Colonic mucosa (tissue), 4 donors: ENCODE measurements around the gene PEX11G. TPM values are rescaled to one million over a fixed set of nuclear protein-coding genes. Genes with fewer than 3 reads are reported as not detected.

Experiments used
- DNase-seq: peaks from one replicate; pipeline ENCODE4 v3.0.0-alpha.2; 2020
- H3K27ac ChIP-seq: fragments of 200-600 bp; one replicate; pipeline ENCODE4 v1.8.0; 2021
- H3K27me3 ChIP-seq: fragments of 200-600 bp; one replicate; pipeline ENCODE4 v1.8.0; 2021
- H3K36me3 ChIP-seq: fragments of 200-600 bp; one replicate; pipeline ENCODE4 v1.8.0; 2021
- H3K4me1 ChIP-seq: fragments of 200-600 bp; one replicate; pipeline ENCODE4 v1.8.0; 2021; ENCODE audit warnings: mild to moderate bottlenecking
- H3K4me3 ChIP-seq: fragments of 200-600 bp; one replicate; pipeline ENCODE4 v1.8.0; 2021
- H3K9ac ChIP-seq, 2 donors: one replicate each; pipeline ENCODE4 v1.7.0; 2013; ENCODE audit warnings: control low read depth in 2 of 2, low read depth in 2 of 2, low read length in 2 of 2
- H3K9me3 ChIP-seq: fragments of 200-600 bp; one replicate; pipeline ENCODE4 v1.8.0; 2021
- intact Hi-C: fragments of 100-400 bp; cut with DNase I; formaldehyde crosslinking; loops from one replicate; pipeline ENCODE4 v1.14.1; 2022
- total RNA-seq, 2 donors: library from RNA; stranded (reverse); fragmentation: NEBNext Ultra II Directional in 1 of 2; extraction: Animal tissue kit (Norgen Biotek cat#: 25700) in 1 of 2; gene quantifications; one replicate each; pipeline ENCODE4 v1.2.1, GENCODE V29; 2021
- TF ChIP-seq, protein P1 (sequence below): fragments of 200-600 bp; IDR thresholded peaks from one replicate; pipeline ENCODE4 v1.8.0; 2022; ENCODE audit warnings: antibody characterized with exemption, mild to moderate bottlenecking
- donor health status: healthy.
- donor health status: DM: no; HTN: no; CAD: no.
- donor health status: DM: no; HTN: no; CAD: no.

PEX11G gene
- total RNA-seq, 2 donors from 2014 or later = 5.7 to 6.6 TPM

DNA sequence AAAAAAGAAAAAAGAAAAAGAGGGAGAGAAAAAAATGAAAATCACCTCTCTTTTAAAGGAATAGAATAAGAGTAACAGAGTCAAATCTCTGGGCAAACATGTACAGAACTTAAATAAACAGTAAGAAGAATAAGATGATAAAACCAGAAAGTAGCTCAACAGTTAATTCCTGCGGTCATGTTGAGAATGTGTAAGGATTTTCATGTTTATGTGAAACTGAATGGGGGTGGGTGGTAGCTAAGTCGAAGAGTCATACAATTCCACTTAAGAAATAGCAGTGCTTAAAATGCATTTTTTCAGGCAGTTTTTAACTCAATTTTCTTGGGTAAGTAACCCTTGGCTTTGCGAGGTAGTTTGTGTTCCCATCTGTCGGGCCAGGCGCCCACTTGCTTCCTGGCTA is 60.9 kb downstream of the PEX11G start:
- no peaks in the 10 kb centered on the region for H3K9me3 ChIP-seq
- no peak overlapping the region for H3K4me3 ChIP-seq
- H3K9ac ChIP-seq = no peak overlapping the region
- no peak for DNase-seq
- H3K27ac ChIP-seq = no peak overlapping the region
- TF ChIP-seq, protein P1, sequence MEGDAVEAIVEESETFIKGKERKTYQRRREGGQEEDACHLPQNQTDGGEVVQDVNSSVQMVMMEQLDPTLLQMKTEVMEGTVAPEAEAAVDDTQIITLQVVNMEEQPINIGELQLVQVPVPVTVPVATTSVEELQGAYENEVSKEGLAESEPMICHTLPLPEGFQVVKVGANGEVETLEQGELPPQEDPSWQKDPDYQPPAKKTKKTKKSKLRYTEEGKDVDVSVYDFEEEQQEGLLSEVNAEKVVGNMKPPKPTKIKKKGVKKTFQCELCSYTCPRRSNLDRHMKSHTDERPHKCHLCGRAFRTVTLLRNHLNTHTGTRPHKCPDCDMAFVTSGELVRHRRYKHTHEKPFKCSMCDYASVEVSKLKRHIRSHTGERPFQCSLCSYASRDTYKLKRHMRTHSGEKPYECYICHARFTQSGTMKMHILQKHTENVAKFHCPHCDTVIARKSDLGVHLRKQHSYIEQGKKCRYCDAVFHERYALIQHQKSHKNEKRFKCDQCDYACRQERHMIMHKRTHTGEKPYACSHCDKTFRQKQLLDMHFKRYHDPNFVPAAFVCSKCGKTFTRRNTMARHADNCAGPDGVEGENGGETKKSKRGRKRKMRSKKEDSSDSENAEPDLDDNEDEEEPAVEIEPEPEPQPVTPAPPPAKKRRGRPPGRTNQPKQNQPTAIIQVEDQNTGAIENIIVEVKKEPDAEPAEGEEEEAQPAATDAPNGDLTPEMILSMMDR = no peak
- intact Hi-C loops = no loop called here
- H3K36me3 ChIP-seq = no peaks in the 10 kb centered on the region
- no peaks in the 10 kb centered on the region for H3K27me3 ChIP-seq
- peaks cover 10% of the 10 kb centered on the region for H3K4me1 ChIP-seq

DNA sequence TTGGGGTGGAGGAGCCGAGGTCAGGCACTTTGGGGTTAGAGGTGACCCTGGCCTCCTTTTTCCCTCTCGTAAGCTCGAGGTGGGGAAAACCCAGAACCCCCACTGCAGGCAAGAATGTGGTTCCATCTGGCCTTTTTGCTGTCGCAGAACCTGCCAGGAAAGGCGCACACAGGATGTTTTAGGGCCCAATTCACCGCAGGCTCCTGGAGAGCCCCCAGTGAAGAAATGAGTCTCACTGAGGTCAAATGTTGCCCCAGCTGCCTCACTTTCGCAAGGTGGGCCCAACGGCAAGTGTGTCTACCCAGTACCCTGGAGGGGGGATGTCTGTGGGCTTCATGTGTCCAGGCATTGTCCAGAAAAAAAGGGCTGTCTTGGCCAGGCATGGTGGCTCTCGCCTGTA is 61.8 kb downstream of the PEX11G start:
- intact Hi-C loops = no loop called here
- no peak overlapping the region for H3K9ac ChIP-seq
- peaks cover 10% of the 10 kb centered on the region for H3K4me1 ChIP-seq
- H3K27ac ChIP-seq = no peak overlapping the region
- H3K9me3 ChIP-seq = no peaks in the 10 kb centered on the region
- DNase-seq = no peak
- H3K27me3 ChIP-seq = no peaks in the 10 kb centered on the region
- no peaks in the 10 kb centered on the region for H3K36me3 ChIP-seq
- H3K4me3 ChIP-seq = no peak overlapping the region
- TF ChIP-seq, protein P1 = no peak

Other genes with a start within 250 kb of the PEX11G start
- 10 to 100 TPM; 58.7 to 62.2 TPM for gene INSR, start 194.6 kb downstream of the PEX11G start, total RNA-seq
- gene ARHGEF18, start 140.1 kb downstream of the PEX11G start, total RNA-seq = 100 to 1,000 TPM in 1 of 2 donors, 10 to 100 TPM in 1; 89.9 to 144 TPM
- 10 to 100 TPM; 20.2 to 44.1 TPM for gene ZNF358, start 27.1 kb upstream of the PEX11G start, total RNA-seq
- 10 to 100 TPM; 17.8 to 26.5 TPM for gene MCOLN1, start 33.6 kb upstream of the PEX11G start, total RNA-seq
- 100 to 1,000 TPM in 1 of 2 donors, 10 to 100 TPM in 1; 93.0 to 131 TPM for gene PNPLA6, start 46.7 kb upstream of the PEX11G start, total RNA-seq
- gene CAMSAP3, start 106.8 kb upstream of the PEX11G start, total RNA-seq = 10 to 100 TPM; 41.1 to 55.4 TPM
- gene XAB2, start 140.5 kb upstream of the PEX11G start, total RNA-seq = 10 to 100 TPM; 28.3 to 48.1 TPM
- gene PET100, start 140.8 kb upstream of the PEX11G start, total RNA-seq = 100 to 1,000 TPM; 118 to 141 TPM
- gene PCP2, start 144.7 kb upstream of the PEX11G start, total RNA-seq = under 1 TPM in 1 of 2 donors, not detected in 1; 0.32 TPM
- 100 to 1,000 TPM; 166 to 212 TPM for gene STXBP2, start 148.1 kb upstream of the PEX11G start, total RNA-seq
- not detected for gene RETN, start 180.0 kb upstream of the PEX11G start, total RNA-seq
- gene MCEMP1, start 188.1 kb upstream of the PEX11G start, total RNA-seq = under 1 TPM in 1 of 2 donors, not detected in 1; 0.20 TPM
- 100 to 1,000 TPM; 107 to 139 TPM for gene TRAPPC5, start 191.8 kb upstream of the PEX11G start, total RNA-seq
- 1 to 10 TPM in 1 of 2 donors, under 1 TPM in 1; 0.35 to 1.3 TPM for gene FCER2, start 213.1 kb upstream of the PEX11G start, total RNA-seq
- under 1 TPM; 0.17 to 0.53 TPM for gene CLEC4G, start 243.1 kb upstream of the PEX11G start, total RNA-seq